Ramos (cell line): Measurements from ENCODE around the gene CGAS.
"Not testable (repeated sequence)": the region's sequence is repeated elsewhere in the genome, so short reads cannot be mapped to it uniquely, and the experiment has no call there.

Experiments
- in situ Hi-C: fragments of 300-500 bp; cut with MboI; formaldehyde crosslinking; loops from one replicate; pipeline ENCODE4 v1.14.3; 2022; ENCODE audit warnings: low sequenced_read_pairs; ENCODE audit not compliant: unreplicated experiment

CGAS gene

GRCh38 chr6:73452107-73452461 is at the start of gene CGAS:
TSS of gene CGAS (minus strand) at chr6:73452297. CDS start at chr6:73452181, 116 bp downstream.
- in situ Hi-C loops = no loop called here

DNA sequence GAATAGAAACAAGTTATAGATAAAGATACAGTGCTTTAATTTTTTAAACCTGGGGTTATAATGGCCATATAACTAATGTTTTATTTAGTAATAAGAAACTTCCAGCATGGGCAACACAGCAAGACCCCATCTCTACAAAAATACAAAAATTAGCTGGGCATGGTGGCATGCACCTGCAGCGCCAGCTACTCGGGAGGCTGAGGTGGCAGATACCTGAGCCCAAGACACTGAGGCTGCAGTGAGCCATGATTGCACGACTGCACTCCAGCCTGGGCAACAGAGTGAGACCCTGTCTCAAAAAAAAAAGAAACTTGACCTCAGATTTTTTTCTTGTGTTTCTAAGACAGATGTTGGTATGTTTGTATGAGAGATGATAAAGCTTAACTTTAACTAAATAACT is 45.8 kb upstream of the CGAS start:
- in situ Hi-C loops = no loop called here

DNA sequence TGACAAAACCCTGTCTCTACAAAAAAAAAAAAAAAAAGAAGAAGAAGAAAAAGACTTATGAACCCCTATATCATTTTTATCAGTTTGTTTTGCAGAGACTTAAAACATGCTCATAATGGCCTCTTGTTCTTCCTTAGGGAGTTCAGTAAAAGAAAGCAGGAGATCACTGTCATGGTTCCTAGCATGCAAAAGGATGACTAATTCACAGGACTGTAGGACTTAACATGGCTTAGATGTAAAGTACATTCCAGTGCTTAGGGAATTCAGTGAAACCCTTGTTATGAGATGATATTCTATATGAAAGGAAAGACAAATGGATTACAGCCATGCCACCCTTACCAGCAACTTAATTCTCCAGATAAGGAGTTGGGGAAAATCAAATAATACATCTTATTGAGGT is 39.3 kb upstream of the CGAS start:
- in situ Hi-C loops = no loop called here

DNA sequence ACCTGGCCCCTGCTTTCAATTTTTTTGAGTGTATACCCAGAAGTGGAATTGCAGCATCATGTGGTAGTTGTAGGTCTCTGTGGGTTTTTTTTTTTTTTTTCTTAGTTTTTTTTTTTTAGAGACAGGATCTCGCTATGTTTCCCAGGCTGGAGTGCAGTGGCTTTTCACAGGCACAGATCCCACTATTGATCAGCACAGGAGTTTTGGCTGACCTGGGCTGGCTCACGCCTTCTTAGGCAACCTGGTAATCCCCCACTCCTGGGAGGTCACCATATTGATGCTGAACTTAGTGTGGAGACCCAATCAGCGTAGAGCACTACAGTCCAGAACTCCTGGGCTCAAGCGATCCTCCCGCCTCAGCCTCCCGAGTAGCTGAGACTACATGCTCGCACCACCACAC is 35.4 kb upstream of the CGAS start:
- in situ Hi-C loops = no loop called here

DNA sequence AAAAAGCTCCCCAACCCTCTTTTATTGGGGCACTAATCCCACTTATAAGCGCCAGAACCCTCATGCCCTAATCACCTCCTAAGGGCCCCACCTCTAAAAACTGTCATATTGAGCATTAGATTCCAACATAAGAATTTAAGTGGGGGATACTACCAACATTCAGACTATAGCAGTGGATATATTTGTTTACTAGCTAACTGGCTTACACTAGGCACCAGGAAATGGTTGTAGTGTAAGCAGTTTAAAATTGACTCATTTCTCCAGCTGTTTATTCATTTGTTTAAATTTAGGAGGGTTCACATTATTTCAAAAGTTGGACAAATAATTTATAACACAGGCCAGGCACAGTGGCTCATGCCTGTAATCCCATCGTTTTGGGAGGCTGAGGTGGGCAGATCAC is 32.3 kb upstream of the CGAS start:
- in situ Hi-C loops = no loop called here

DNA sequence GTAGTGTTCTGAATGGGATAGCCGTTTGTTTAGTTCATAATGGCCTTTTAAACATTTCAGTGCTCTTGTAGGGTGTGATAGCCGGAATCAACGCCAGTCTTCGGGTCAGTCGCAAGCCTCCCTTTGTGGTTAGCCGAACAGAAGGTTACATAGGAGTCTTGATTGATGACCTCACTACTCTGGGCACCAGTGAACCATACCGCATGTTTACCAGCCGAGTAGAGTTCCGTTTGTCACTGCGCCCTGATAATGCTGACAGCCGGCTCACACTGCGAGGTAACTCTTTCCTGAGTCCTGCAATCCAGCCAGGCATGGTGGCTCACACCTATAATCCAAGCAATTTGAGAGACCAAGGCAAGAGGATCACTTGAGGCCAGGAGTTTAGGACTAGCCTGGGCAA is 29.9 kb upstream of the CGAS start:
- in situ Hi-C loops = no loop called here

DNA sequence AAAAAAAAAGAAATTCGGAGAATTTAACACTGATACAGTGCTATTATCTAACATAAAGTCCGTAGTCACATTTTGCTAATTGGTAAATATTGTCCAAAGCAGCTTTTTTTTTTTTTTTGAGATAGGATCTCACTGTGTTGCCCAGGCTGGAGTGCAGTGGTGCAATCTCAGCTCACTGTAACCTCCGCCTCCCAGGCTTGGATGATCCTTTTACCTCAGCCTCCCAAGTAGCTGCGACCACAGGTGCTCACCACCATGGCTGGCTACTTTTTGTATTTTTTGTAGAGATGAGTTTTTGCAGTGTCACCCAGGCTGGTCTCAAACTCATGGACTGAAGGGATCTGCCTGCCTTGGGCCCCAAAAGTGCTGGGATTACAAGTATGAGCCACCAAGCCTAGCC is 25.3 kb upstream of the CGAS start:
- in situ Hi-C loops = no loop called here

DNA sequence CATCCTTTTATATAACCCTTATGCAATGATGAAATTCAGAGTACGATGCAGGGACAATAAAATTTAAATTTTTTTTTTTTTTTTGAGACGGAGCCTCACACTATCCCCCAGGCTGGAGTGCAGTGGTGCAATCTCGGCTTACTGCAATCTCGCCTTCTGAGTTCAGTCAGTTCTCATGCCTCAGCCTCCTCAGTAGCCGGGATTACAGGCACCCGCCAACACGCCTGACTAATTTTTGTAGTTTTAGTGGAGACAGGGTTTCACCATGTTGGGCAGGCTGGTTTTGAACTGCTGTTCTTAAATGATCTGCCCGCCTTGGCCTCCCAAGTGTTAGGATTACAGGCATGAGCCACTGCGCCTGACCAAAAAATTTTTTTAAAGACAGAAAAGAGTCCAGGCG is 24.6 kb upstream of the CGAS start:
- in situ Hi-C loops = no loop called here

DNA sequence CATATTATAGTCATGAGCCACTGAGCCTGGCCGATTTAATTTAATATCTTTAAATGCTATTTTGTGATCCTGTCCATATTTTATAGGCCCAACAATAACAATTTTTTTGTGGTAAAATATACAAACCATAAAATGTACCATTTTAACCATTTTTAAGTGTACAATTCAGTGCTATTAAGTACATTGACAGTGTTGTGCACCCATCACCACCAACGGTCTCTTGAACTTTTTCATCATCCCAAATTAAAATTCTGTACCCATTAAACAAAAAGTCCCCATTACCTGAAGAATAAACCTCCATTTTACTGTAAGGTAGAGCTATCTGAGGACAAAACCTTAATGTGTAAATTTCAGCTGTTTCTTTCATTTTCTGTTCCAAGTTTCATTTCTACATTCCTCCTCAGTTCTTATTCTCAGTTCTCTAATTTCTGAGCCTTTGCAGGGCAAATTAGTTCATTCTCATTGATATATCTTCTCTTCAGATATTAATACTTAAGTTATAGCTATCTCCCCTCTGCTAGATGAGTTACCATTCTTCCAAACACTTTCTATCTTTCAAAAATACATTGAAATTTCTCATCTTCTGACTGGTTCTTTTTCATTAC is 19.7 kb upstream of the CGAS start:
- in situ Hi-C loops = no loop called here

GRCh38 chr6:73461537-73462350 is 9.6 kb upstream of the CGAS start, which contains the start of gene MTO1:
TSS of gene MTO1 (plus strand) at chr6:73461737. CDS start at chr6:73461855, 118 bp downstream.
- in situ Hi-C loops = no loop called here

GRCh38 chr6:73460056-73460455 is 8.0 kb upstream of the CGAS start:
- in situ Hi-C loops = no loop called here

GRCh38 chr6:73459474-73459873 is 7.4 kb upstream of the CGAS start:
- in situ Hi-C loops = not testable (repeated sequence)

DNA sequence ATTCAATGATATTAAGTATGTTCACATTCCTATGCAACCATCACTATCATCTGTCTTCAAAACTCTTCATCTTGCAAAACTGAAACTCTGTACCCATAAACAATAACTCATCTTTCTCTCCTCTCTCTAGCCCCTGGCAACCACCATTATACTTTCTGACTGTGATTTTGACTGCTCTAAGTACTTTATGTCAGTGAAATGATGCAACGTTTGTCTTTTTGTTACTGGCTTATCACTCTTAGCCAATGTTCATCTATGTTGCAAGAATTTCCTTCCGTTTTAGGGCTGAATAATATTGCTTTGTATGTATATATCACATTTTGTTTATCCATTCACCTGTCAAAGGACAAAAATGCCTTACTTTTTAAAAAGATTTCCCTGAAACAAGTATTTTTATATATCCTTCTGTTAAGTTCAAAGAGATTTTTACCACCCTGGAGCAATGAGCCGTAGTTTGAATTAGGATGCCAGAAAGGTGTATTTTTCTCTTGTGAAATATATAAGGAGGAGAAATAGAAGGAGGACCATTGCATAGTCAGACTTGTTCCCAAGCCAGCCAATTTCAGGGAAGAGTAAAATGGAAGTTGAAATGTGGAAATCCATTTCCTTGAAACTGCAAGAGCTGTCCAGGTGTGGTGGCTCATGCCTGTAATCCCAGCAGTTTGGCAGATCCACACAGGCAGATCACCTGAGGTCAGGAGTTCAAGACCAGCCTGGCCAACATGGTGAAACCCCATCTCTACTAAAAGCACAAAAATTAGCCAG is 4.0 kb upstream of the CGAS start:
- in situ Hi-C loops = no loop called here

DNA sequence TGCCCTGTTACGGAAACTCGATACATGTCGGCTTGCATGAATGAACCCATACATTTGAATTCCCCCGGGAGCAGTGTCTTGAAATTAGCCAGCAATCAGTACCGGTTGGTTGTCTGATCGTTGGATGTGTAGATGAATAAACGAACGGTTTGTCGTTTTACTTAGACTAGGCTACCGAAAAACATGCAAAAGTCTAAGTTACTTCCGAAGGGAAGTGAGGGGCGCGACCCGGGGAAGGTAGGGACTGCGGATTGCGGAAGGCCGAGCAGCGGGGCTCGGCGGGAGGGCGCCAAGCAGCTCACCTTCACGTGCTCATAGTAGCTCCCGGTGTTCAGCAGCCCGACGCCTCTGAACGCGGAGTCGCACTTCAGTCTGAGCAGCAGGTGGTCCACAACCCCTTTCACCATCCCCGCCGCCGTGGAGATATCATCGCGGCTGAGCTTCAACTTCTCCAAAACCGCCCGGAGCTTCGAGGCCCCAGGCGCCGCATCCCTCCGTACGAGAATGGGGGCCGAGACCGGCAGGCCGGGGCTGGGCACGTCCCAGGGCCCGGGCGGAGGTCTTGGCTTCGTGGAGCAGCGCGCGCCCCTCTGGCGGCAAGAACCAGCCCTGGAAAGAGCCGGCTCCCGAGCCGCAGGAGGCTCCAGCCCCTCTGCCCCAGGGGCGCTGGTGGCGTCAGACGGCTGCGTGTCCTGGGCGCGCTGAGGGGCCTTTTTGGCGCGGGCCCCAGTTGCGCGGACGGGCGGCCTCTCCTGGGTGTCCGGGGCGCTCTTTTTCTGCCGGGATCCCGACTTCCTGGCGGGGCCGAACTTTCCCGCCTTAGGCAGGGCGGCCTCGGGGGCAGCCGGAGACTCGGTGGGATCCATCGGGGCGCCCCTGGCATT is 632 bp downstream of the CGAS start:
- in situ Hi-C loops = no loop called here

- in situ Hi-C loops = no loop called here
These were observed 8.5 kb downstream of the CGAS start for GRCh38 chr6:73443555-73443954.

- in situ Hi-C loops = no loop called here
These were observed 16.9 kb downstream of the CGAS start for GRCh38 chr6:73435236-73435635.

GRCh38 chr6:73421534-73421933 is 30.6 kb downstream of the CGAS start:
- in situ Hi-C loops = no loop called here

DNA sequence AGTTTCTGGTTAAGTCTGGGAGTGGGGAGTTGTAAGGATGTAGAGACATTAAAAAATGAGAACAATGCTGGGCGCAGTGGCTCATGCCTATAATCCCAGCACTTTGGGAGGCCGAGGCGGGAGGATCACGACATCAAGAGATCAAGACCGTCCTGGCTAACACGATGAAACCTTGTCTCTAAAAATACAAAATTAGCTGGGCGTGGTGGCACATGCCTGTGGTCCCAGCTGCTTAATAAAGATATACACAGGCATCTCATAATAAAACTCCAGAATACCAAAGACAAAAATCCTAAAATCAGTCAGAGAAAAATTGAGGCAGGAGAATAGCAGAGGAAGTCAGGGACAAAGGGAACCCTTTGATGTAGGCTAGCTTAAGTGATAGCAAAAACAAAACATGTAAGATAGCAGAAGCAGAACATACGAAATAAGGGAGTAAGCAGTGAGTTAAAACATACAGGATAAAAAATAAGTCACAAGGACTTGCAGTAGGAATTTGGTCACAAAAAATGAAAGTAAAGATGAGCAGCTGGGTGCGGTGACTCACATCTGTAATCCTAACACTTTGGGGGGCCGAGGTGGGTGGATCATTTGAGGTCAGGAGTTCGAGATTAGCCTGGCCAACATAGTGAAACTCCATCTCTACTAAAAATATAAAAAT is 33.9 kb downstream of the CGAS start:
- in situ Hi-C loops = no loop called here

- in situ Hi-C loops = no loop called here
These were observed 39.0 kb downstream of the CGAS start for GRCh38 chr6:73413102-73413501.

GRCh38 chr6:73409395-73409794 is 42.7 kb downstream of the CGAS start:
- in situ Hi-C loops = no loop called here
